Fibroblast of skin of left quadriceps (primary cell): ENCODE data around the gene PTPRN2.
"Not testable (repeated sequence)": the region's sequence is repeated elsewhere in the genome, so short reads cannot be mapped to it uniquely, and the experiment has no call there.

Experiments
- DNase-seq, 2 experiments: peaks; one replicate each; pipeline ENCODE4 v3.0.0-alpha.2; 2013; ENCODE audit warnings: low read depth in 2 of 2

The PTPRN2 gene

GRCh38 chr7:158587162-158588084 is at the start of gene PTPRN2:
TSS of gene PTPRN2 (minus strand) at chr7:158587823.
- peak in 1 of 2 experiments; percentile 18 for DNase-seq

DNA sequence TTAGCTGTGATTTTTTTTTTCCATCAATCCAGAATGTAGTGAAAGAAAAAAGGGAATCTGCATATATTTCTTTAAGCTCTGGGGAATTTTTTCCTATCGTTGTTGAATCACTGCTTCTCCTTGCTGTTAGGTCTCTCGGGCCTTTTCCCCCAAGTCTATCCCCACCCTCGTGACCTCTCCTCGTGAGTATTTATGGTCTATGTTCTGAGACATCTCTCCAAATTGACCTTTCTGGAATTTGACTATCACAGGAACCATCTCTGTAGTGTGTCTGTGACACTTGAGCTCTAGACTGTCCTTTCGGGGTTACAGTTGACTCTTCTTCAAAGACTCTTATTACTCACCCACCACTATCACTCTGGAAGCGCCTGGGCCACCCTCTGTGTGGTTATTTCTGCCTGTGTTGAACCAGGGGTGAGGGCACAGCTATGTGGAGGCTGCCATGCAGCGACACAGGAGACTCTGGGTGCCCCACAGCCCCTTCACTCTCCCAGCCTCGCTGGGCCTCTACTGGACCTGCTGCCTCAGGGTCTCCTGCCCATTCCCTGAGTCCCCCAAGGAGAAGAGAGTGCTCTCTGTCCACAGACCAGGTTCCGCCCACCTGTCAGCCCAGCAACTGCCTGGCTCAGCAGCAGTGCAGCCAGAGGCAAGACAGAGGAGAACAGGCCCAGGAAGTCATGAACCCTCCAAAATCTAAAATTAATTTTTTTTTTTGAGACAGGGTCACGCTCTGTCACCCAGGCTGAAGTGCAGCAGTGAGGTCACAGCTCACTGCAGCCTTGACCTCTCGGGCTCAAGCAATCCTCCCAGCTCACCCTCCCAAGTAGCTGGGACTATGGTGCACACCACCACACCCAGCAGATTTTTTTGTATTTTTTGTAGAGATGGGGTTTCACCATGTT is 45.7 kb upstream of the PTPRN2 start:
- DNase-seq = no peak

DNA sequence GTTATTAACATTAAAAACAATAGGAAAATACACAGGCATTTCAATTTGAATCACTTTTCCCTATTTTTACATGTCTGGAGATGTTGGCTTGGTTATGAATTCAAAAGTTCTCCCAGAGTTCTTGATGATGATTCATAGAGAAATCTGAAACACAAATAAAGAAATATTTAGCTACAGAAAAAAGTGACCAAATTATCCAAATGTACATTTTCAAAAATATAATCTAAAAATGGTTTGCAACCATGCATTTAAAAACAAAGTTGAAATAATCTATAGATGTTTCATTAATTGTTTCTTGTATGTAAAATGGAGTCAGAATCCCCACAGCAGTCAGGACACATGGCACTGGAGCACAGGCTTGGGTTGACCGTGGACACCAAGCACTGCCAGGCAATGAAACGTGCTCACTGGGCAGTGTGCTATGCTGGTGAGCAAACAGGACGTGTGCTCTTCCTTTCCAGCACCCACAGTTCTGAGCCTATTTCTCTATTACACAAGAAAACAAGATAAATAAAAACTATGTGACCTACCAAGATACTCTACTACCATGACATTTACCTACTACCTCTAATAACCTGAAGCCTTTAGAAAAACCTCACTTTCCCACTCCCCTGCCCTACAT is 44.1 kb upstream of the PTPRN2 start:
- DNase-seq = no peak

GRCh38 chr7:158626289-158626688 is 38.7 kb upstream of the PTPRN2 start:
- not testable (repeated sequence) for DNase-seq

DNA sequence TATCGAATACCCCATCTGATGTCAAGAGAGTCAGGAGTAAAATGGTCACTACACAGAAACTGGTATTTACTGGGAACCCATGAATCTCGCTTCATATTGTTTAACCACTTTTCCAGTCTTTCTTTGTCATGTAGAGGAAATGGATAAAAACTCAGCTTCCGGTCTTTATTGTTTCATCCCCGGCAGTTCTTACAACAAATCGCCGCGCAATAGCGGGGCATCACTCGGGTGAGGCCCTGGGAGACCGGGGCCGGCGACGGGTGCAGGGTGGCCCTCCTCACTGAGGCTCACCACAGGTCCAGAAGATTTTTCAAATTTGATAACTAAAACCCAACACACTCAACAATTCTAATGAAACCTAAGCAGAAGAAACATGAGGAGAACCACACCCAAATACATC is 35.6 kb upstream of the PTPRN2 start:
- DNase-seq = no peak

DNA sequence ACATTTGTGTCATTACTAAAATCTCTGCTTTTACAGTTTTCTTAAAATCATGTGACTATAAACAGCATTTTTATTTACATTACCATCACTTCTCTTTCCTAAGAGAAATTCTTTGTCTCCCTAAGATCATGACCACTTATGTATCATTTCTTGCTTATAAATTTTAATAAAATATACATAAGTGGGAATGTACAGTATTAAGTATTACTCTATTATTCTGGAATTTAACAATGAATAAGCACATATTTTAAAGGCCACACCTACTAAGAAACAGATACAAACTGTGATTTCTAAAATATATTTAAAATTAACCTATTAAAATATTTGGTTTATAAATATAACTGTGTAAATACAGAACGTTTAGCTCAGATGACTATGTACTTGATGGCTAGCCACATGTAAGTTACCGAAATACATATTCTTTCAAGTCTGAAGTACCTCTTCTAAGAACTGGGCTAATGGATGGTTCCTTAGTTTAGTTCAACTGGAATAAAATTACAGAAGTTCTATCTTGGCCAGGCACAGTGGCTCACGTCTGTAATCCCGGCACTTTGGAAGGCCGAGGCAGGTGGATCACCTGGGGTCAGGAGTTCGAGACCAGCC is 33.3 kb upstream of the PTPRN2 start:
- no peak for DNase-seq

GRCh38 chr7:158620418-158620817 is 32.8 kb upstream of the PTPRN2 start:
- no peak for DNase-seq

GRCh38 chr7:158618745-158619140 is 31.1 kb upstream of the PTPRN2 start:
- no peak for DNase-seq

DNA sequence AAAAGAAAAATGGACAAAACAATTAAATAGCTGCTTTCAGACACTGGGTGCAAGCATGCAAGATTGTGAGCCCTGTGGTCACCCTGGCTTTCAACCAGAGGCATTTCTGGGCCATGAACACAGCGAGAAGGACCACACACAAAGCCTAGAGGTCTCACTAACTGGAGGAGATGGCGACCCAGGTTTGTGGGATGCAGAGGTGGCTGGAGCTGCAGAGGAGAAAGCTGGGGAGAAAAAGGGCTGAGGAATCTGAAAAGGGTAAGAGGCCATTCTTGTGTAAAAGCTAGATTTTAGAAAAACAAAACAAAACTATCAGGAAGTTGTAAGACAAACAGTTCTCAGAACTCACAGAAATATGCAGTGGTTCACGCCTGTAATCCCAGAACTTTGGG is 30.1 kb upstream of the PTPRN2 start:
- DNase-seq = peak; percentile 9 to 17

- no peak for DNase-seq
Measured at GRCh38 chr7:158616050-158616449, 28.4 kb upstream of the PTPRN2 start.

DNA sequence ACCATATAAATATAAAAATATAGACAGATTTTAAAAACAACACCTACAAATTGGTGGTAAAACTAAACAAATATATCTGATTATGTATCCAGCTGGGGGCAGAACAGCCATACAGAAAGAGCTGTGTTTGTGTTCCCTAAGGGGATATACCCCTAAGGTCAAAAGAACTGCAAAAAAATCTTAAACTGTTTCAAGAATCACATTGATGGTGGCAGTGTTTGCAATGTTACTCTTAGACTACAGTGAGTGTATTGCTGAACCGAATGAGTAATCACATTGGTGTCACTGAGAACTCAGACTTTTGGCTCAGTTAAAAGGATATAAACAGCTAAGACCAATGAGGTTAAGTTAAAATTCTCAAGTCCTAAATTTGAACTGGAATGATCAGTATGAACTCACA is 27.1 kb upstream of the PTPRN2 start:
- peak; percentile 11 to 22 for DNase-seq

DNA sequence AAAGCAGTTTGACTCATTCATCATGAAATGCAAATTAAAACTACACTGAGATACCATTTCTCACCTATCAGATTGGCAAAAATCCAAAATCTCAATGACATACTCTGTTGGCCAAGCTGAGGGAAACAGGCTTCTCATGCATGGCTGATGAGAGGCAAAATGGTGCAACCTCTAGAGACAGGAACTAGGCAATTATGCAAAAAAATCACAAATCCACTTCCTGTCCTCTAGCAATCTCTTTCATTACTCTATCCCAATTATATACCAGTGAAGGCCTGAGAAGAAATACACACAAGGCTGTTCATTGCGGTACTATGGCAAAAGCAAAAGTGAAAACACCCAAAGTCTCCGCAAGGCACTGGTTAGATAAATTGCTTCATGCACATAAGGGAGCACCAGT is 25.9 kb upstream of the PTPRN2 start:
- DNase-seq = no peak

DNA sequence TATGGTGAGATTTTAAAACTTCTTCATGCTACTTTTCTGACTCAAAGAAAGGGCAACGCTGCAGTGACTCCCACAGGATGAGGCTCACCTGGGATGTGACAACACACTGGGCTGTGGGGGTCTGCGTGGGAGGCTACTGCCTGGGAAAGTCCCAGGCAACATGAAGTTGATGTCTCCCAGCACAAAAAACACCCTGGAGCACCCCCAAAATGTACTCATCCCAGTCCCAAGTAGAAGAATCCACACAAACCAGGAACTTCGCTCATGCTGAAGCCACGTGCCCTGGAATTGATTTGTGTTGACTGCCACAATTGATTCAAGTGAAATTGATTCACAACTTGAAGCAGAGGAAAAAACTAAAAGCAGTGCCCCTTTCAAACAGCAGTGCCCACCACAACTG is 24.9 kb upstream of the PTPRN2 start:
- no peak for DNase-seq

GRCh38 chr7:158611541-158611940 is 23.9 kb upstream of the PTPRN2 start:
- DNase-seq = no peak

GRCh38 chr7:158609313-158609974 is 21.8 kb upstream of the PTPRN2 start:
- no peak for DNase-seq

- no peak for DNase-seq
Measured at GRCh38 chr7:158607563-158607962, 19.9 kb upstream of the PTPRN2 start.

GRCh38 chr7:158606671-158607424 is 19.2 kb upstream of the PTPRN2 start:
- no peak for DNase-seq

- DNase-seq = no peak
Measured at GRCh38 chr7:158606129-158606528, 18.5 kb upstream of the PTPRN2 start.

GRCh38 chr7:158603773-158604755 is 16.4 kb upstream of the PTPRN2 start:
- no peak for DNase-seq
